ENCODE data around the gene RASGRF1.

DNA sequence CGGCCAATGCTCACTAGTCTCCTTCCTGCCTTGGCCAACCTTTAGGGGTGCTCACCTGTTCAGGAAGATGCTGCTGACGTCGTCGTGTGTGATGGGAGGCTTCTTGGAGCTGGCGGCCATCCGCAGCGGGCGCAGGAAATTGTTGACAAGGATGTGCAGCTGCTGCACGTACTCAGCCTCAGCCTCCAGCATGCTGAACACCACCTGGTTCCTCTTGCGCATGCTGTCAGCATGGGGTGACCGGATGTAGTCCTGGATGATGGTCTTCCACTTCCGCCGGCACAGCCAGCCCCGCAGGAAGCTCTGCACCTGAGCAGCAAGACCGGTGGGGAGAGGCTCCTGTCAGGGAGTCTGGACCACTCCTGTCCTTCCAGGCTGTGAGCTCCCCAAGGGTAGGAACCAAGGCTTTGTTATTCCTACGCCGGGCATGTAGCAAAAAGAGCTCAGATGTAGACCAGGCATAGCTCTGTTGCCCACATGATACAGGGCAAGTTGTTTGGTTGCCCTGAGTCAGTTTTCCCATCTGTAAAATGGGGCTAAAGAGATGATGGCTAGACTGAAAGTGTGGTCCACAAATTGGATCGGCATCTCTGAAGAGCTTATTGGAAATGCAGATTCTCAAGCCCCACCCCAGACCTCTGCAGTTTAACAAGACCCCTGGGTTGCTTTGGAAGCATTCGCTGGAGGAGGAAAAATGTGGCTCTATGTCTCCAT lies 43.7 kb downstream of the RASGRF1 start:
- TF ChIP-seq, protein P1, sequence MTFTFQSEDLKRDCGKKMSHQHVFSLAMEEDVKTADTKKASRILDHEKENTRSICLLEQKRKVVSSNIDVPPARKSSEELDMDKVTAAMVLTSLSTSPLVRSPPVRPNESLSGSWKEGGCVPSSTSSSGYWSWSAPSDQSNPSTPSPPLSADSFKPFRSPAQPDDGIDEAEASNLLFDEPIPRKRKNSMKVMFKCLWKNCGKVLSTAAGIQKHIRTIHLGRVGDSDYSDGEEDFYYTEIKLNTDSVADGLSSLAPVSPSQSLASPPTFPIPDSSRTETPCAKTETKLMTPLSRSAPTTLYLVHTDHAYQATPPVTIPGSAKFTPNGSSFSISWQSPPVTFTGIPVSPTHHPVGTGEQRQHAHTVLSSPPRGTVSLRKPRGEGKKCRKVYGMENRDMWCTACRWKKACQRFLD (tag by site-specific recombination; IDR thresholded peaks at IDR 0.05): no peak
- TF ChIP-seq CTCF (tag by site-specific recombination; IDR thresholded peaks at IDR 0.05) (no peak), ZNF138 (tag by site-specific recombination; IDR thresholded peaks at IDR 0.05; ENCODE audit: borderline replicate concordance) (no peak), ZNF791 (tag by site-specific recombination; IDR thresholded peaks at IDR 0.05) (no peak), ZNF121 (tag by site-specific recombination; IDR thresholded peaks at IDR 0.05) (no peak), ZNF302 (tag by site-specific recombination; IDR thresholded peaks at IDR 0.05; ENCODE audit: low read depth) (no peak), ZNF175 (tag by site-specific recombination; IDR thresholded peaks at IDR 0.05) (no peak), ZNF19 (tag by site-specific recombination; IDR thresholded peaks at IDR 0.05; ENCODE audit: low read depth) (no peak)
- TF ChIP-seq, protein P2, sequence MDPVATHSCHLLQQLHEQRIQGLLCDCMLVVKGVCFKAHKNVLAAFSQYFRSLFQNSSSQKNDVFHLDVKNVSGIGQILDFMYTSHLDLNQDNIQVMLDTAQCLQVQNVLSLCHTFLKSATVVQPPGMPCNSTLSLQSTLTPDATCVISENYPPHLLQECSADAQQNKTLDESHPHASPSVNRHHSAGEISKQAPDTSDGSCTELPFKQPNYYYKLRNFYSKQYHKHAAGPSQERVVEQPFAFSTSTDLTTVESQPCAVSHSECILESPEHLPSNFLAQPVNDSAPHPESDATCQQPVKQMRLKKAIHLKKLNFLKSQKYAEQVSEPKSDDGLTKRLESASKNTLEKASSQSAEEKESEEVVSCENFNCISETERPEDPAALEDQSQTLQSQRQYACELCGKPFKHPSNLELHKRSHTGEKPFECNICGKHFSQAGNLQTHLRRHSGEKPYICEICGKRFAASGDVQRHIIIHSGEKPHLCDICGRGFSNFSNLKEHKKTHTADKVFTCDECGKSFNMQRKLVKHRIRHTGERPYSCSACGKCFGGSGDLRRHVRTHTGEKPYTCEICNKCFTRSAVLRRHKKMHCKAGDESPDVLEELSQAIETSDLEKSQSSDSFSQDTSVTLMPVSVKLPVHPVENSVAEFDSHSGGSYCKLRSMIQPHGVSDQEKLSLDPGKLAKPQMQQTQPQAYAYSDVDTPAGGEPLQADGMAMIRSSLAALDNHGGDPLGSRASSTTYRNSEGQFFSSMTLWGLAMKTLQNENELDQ (tag by site-specific recombination; IDR thresholded peaks at IDR 0.05; ENCODE audit: low read depth): no peak

All from HEK293 (cell line).